ENCODE measurements around the gene RMND5B. TPM values are rescaled to one million over a fixed set of nuclear protein-coding genes. Genes with fewer than 3 reads are reported as not detected.
A peak's percentile ranks its signal among the peaks of the same experiment; 100 is the strongest.
"Not testable (repeated sequence)": the region's sequence is repeated elsewhere in the genome, so short reads cannot be mapped to it uniquely, and the experiment has no call there.

Gene RMND5B
- total RNA-seq, 1 donor from 2014 or later = 41.8 TPM

GRCh38 chr5:178196281-178196812 is 65.5 kb downstream of the RMND5B start:
- Mint-ChIP-seq H3K27me3 (peaks cover 13% of the 10 kb centered on the region), H3K9me3 (no peaks in the 10 kb centered on the region), H3K27ac (no peak overlapping the region), H3K4me3 (no peak overlapping the region), H3K4me1 (ENCODE audit: unreplicated experiment) (peaks cover 4% of the 10 kb centered on the region), H3K36me3 (no peaks in the 10 kb centered on the region)
- no peak for TF ChIP-seq CTCF (conservative IDR thresholded peaks at IDR 0.05)
- DNase-seq (ENCODE audit: extremely low spot score, unreplicated experiment) = no peak

DNA sequence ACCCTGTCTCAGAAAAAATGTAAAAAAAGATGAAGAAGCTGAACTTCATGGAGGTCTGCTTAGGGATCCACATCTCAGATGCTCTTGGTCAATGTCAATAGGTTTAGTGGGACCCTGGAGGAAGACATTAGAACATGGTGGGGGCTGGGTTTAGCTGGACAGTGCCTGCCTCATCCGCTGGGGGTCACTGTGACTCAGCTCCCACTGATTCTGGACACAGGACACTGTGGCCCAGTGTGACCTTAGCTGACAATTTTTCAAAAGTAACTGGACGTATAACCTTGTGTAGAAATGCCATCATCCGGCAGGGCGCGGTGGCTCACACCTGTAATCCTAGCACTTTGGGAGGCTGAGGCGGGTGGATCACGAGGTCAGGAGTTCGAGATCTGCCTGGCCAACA is 66.2 kb downstream of the RMND5B start:
- H3K9me3 Mint-ChIP-seq = no peaks in the 10 kb centered on the region
- peak; percentile 63 for TF ChIP-seq CTCF (conservative IDR thresholded peaks at IDR 0.05)
- peaks cover 13% of the 10 kb centered on the region for H3K27me3 Mint-ChIP-seq
- H3K4me1 Mint-ChIP-seq (ENCODE audit: unreplicated experiment) = peaks cover 4% of the 10 kb centered on the region
- no peak overlapping the region for H3K4me3 Mint-ChIP-seq
- no peak overlapping the region for H3K27ac Mint-ChIP-seq
- no peaks in the 10 kb centered on the region for H3K36me3 Mint-ChIP-seq
- no peak for DNase-seq (ENCODE audit: extremely low spot score, unreplicated experiment)

GRCh38 chr5:178198151-178198550 is 67.3 kb downstream of the RMND5B start:
- not testable (repeated sequence) for H3K27ac Mint-ChIP-seq; H3K4me1 Mint-ChIP-seq (ENCODE audit: unreplicated experiment); H3K36me3 Mint-ChIP-seq; DNase-seq (ENCODE audit: extremely low spot score, unreplicated experiment); H3K4me3 Mint-ChIP-seq; H3K9me3 Mint-ChIP-seq
- H3K27me3 Mint-ChIP-seq = peaks cover 12% of the 10 kb centered on the region

DNA sequence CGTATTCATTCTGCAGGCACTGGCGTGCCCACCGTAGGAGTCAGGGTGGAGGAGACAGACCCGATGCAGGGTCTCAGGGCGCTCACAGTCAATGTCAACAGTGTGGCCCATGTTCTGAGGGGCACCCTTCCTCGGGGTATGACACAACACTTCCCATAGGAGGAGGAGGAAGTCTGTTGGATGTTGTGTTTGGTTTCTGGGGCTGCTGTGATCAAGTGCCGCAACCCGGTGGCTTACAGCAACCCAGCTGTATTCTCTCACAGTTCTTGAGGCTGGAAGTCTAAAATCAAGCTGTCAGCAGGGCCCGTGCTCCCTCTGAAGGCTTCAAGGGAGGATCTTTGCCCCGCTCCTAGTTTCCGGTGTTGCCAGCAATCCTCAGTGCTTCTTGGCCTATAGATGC is 67.9 kb downstream of the RMND5B start:
- no peak for TF ChIP-seq CTCF (conservative IDR thresholded peaks at IDR 0.05)
- Mint-ChIP-seq H3K4me3 (no peak overlapping the region), H3K27me3 (peaks cover 8% of the 10 kb centered on the region), H3K4me1 (ENCODE audit: unreplicated experiment) (no peaks in the 10 kb centered on the region), H3K36me3 (no peaks in the 10 kb centered on the region), H3K27ac (no peak overlapping the region), H3K9me3 (no peaks in the 10 kb centered on the region)
- DNase-seq (ENCODE audit: extremely low spot score, unreplicated experiment) = no peak

GRCh38 chr5:178199581-178200434 is 69.0 kb downstream of the RMND5B start:
- H3K36me3 Mint-ChIP-seq = peaks cover 4% of the 10 kb centered on the region
- no peak overlapping the region for H3K4me3 Mint-ChIP-seq
- no peaks in the 10 kb centered on the region for H3K4me1 Mint-ChIP-seq (ENCODE audit: unreplicated experiment)
- peaks cover 7% of the 10 kb centered on the region for H3K27me3 Mint-ChIP-seq
- DNase-seq (ENCODE audit: extremely low spot score, unreplicated experiment) = no peak
- peak overlapping the region; percentile 1 for H3K27ac Mint-ChIP-seq
- H3K9me3 Mint-ChIP-seq = no peaks in the 10 kb centered on the region
- TF ChIP-seq CTCF (conservative IDR thresholded peaks at IDR 0.05) = no peak

Other genes starting within 250 kb of the RMND5B start
- not detected in 2 replicates for gene PROP1, start 134.8 kb upstream of the RMND5B start, total RNA-seq (ENCODE audit: low replicate concordance)
- 6.6 and 11.2 TPM in 2 replicates for gene N4BP3, start 17.5 kb upstream of the RMND5B start, total RNA-seq (ENCODE audit: low replicate concordance)
- gene NHP2, start 22.9 kb downstream of the RMND5B start, total RNA-seq (ENCODE audit: low replicate concordance) = 136 and 161 TPM in 2 replicates
- gene GMCL2, start 56.4 kb downstream of the RMND5B start, total RNA-seq (ENCODE audit: low replicate concordance) = not detected in 2 replicates
- gene HNRNPAB, start 73.5 kb downstream of the RMND5B start, total RNA-seq (ENCODE audit: low replicate concordance) = 174 and 245 TPM in 2 replicates
- gene PHYKPL, start 101.8 kb downstream of the RMND5B start, total RNA-seq (ENCODE audit: low replicate concordance) = 52.7 and 76.2 TPM in 2 replicates

Data from type B pancreatic cell (in vitro differentiated cells).